Progenitor cell of endocrine pancreas (in vitro differentiated cells): ENCODE measurements around the gene BMP2K. TPM values are rescaled to one million over a fixed set of nuclear protein-coding genes. Genes with fewer than 3 reads are reported as not detected.
"Not testable (repeated sequence)": the region's sequence is repeated elsewhere in the genome, so short reads cannot be mapped to it uniquely, and the experiment has no call there.

Source experiments
- DNase-seq: peaks from one replicate; pipeline ENCODE4 v3.0.0; 2021; ENCODE audit warnings: low spot score; ENCODE audit not compliant: unreplicated experiment
- H3K27ac Mint-ChIP-seq: 2 replicates; pipeline ENCODE4 v1.8.0; 2021; ENCODE audit warnings: mild to moderate bottlenecking, moderate library complexity, mixed read lengths
- H3K27me3 Mint-ChIP-seq: 2 replicates; pipeline ENCODE4 v1.8.0; 2021; ENCODE audit warnings: mixed read lengths
- H3K36me3 Mint-ChIP-seq: 2 replicates; pipeline ENCODE4 v1.8.0; 2022; ENCODE audit warnings: mixed read lengths; ENCODE audit not compliant: insufficient read depth
- H3K4me1 Mint-ChIP-seq: 2 replicates; pipeline ENCODE4 v1.8.0; 2021; ENCODE audit warnings: low read depth, mixed read lengths
- H3K4me3 Mint-ChIP-seq: 2 replicates; pipeline ENCODE4 v1.8.0; 2021; ENCODE audit warnings: low read depth, mild to moderate bottlenecking, moderate library complexity, mixed read lengths
- H3K9me3 Mint-ChIP-seq: 2 replicates; pipeline ENCODE4 v1.8.0; 2021; ENCODE audit warnings: low read depth, mixed read lengths
- total RNA-seq: library from RNA; stranded (reverse); gene quantifications from 2 replicates; pipeline ENCODE4 v1.2.1, GENCODE V29; 2021
- TF ChIP-seq, protein P1 (sequence below): fragments of 200-600 bp; sonication (generic); IDR thresholded peaks from one replicate; pipeline ENCODE4 v1.5.0; 2021; ENCODE audit warnings: antibody characterized with exemption, mild to moderate bottlenecking; ENCODE audit not compliant: unreplicated experiment

The BMP2K gene
- total RNA-seq, 1 donor from 2014 or later: 32.5 TPM

- Mint-ChIP-seq H3K27me3 (no peaks in the 10 kb centered on the region), H3K4me1 (peaks cover 26% of the 10 kb centered on the region), H3K4me3 (no peak overlapping the region), H3K9me3 (no peaks in the 10 kb centered on the region), H3K36me3 (peaks cover 5% of the 10 kb centered on the region), H3K27ac (peak overlapping the region; percentile 43)
- no peak for DNase-seq
- TF ChIP-seq, protein P1, sequence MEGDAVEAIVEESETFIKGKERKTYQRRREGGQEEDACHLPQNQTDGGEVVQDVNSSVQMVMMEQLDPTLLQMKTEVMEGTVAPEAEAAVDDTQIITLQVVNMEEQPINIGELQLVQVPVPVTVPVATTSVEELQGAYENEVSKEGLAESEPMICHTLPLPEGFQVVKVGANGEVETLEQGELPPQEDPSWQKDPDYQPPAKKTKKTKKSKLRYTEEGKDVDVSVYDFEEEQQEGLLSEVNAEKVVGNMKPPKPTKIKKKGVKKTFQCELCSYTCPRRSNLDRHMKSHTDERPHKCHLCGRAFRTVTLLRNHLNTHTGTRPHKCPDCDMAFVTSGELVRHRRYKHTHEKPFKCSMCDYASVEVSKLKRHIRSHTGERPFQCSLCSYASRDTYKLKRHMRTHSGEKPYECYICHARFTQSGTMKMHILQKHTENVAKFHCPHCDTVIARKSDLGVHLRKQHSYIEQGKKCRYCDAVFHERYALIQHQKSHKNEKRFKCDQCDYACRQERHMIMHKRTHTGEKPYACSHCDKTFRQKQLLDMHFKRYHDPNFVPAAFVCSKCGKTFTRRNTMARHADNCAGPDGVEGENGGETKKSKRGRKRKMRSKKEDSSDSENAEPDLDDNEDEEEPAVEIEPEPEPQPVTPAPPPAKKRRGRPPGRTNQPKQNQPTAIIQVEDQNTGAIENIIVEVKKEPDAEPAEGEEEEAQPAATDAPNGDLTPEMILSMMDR: peak; percentile 88
These were observed 88.4 kb downstream of the BMP2K start for GRCh38 chr4:78864405-78865024.

GRCh38 chr4:78865451-78865850 is 89.3 kb downstream of the BMP2K start:
- Mint-ChIP-seq H3K4me1 (peaks cover 20% of the 10 kb centered on the region), H3K9me3 (no peaks in the 10 kb centered on the region), H3K27ac (no peak overlapping the region), H3K4me3 (no peak overlapping the region), H3K36me3 (peaks cover 3% of the 10 kb centered on the region), H3K27me3 (no peaks in the 10 kb centered on the region)
- TF ChIP-seq, protein P1: no peak
- DNase-seq: no peak

- not testable (repeated sequence) for H3K27ac Mint-ChIP-seq, H3K4me1 Mint-ChIP-seq
- peaks cover 13% of the 10 kb centered on the region for H3K36me3 Mint-ChIP-seq
These were observed 92.6 kb downstream of the BMP2K start for GRCh38 chr4:78868712-78869111.

GRCh38 chr4:78870056-78870455 is 93.9 kb downstream of the BMP2K start:
- Mint-ChIP-seq H3K27ac (no peak overlapping the region), H3K36me3 (peaks cover 13% of the 10 kb centered on the region), H3K4me3 (no peak overlapping the region), H3K4me1 (no peaks in the 10 kb centered on the region), H3K9me3 (no peaks in the 10 kb centered on the region), H3K27me3 (no peaks in the 10 kb centered on the region)
- TF ChIP-seq, protein P1: no peak
- DNase-seq: no peak

More at GRCh38 chr4:78868712-78869111, 92.6 kb downstream of the BMP2K start:
- DNase-seq, H3K27me3 Mint-ChIP-seq, H3K9me3 Mint-ChIP-seq, H3K4me3 Mint-ChIP-seq: not testable (repeated sequence)

- H3K4me3 Mint-ChIP-seq: no peak overlapping the region
- no peaks in the 10 kb centered on the region for H3K4me1 Mint-ChIP-seq
- H3K27ac Mint-ChIP-seq: no peak overlapping the region
- H3K27me3 Mint-ChIP-seq: no peaks in the 10 kb centered on the region
- peaks cover 9% of the 10 kb centered on the region for H3K36me3 Mint-ChIP-seq
- H3K9me3 Mint-ChIP-seq: no peaks in the 10 kb centered on the region
- no peak for DNase-seq
- TF ChIP-seq, protein P1: no peak
These were observed 100.6 kb downstream of the BMP2K start for GRCh38 chr4:78876568-78877320.
